ENCODE measurements around the gene KAT6B. TPM values are rescaled to one million over a fixed set of nuclear protein-coding genes. Genes with fewer than 3 reads are reported as not detected.

KAT6B gene
- total and polyA plus RNA-seq, 7 donors: 2.1 to 21.3 (median 16.9) TPM

DNA sequence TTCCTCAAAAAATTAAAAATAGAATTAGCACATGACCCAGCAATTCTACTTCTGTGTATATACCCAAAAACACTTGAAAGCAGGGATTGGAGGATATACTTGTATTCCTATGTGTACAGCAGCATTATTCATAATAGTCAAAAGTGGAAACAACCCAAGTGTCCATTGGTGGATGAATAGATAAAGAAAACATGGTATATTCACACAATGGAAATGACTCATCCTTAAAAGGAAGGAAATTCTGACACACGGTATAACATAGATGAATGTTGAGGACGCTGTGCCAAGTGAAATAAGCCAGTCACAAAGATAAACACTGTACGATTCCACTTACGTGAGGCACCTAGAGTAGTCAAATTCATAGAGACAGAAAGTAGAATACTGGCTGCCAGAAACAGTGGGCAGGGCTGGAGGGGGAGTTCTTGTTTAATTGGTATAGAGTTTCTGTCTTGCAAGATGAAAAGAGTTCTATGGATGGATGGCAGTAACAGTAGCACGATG is 26.6 kb upstream of the KAT6B start:
- Histone ChIP-seq H3K27me3 (ENCODE audit: insufficient read depth in 3 of 3, low read length in 2 of 3) (no peaks in the 10 kb centered on the region), H3K36me3 (ENCODE audit: insufficient read depth in 1 of 2, low read depth in 1 of 2) (no peaks in the 10 kb centered on the region), H3K4me1 (no peaks in the 10 kb centered on the region), H3K9me3 (no peaks in the 10 kb centered on the region), H3K27ac (no peak overlapping the region), H3K4me3 (no peak overlapping the region)
- ATAC-seq (no peak), DNase-seq (no peak)
- intact Hi-C loops (cut with DNase I): no loop called here
- TF ChIP-seq, protein P1, sequence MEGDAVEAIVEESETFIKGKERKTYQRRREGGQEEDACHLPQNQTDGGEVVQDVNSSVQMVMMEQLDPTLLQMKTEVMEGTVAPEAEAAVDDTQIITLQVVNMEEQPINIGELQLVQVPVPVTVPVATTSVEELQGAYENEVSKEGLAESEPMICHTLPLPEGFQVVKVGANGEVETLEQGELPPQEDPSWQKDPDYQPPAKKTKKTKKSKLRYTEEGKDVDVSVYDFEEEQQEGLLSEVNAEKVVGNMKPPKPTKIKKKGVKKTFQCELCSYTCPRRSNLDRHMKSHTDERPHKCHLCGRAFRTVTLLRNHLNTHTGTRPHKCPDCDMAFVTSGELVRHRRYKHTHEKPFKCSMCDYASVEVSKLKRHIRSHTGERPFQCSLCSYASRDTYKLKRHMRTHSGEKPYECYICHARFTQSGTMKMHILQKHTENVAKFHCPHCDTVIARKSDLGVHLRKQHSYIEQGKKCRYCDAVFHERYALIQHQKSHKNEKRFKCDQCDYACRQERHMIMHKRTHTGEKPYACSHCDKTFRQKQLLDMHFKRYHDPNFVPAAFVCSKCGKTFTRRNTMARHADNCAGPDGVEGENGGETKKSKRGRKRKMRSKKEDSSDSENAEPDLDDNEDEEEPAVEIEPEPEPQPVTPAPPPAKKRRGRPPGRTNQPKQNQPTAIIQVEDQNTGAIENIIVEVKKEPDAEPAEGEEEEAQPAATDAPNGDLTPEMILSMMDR (IDR thresholded peaks at IDR 0.05): no peak
- WGBS, 3 donors: 68 to 73% (median 69%) methylated on average over 5 of the region's 5 CpGs

DNA sequence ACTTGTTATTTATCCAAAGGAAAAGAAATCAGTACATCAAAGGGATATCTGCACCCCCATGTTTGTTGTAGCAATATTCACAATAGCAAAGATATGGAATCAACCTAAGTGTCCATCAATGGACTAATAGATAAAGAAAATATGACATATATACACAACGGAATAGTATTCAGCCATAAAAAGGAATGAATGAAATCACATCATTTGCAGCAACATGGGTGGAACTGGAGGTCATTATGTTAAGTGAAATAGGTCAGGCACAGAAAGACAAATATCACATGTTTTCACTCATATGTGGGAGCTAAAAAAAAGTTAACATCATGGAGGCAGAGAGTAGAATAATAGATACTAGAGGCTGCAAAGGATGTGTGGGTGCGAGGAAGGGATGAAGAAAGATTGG is 25.0 kb upstream of the KAT6B start:
- intact Hi-C loops (cut with DNase I): no loop called here
- H3K27ac ChIP-seq: no peak overlapping the region
- H3K36me3 ChIP-seq (ENCODE audit: insufficient read depth in 1 of 2, low read depth in 1 of 2): no peaks in the 10 kb centered on the region
- H3K4me1 ChIP-seq: no peaks in the 10 kb centered on the region
- no peaks in the 10 kb centered on the region for H3K9me3 ChIP-seq
- no peak overlapping the region for H3K4me3 ChIP-seq
- ATAC-seq (no peak), DNase-seq (no peak)
- TF ChIP-seq, protein P1 (IDR thresholded peaks at IDR 0.05): no peak
- 94 to 99% (median 95%) methylated on average over 2 of the region's 2 CpGs for WGBS, 3 donors
- H3K27me3 ChIP-seq (ENCODE audit: insufficient read depth in 3 of 3, low read length in 2 of 3): no peaks in the 10 kb centered on the region

DNA sequence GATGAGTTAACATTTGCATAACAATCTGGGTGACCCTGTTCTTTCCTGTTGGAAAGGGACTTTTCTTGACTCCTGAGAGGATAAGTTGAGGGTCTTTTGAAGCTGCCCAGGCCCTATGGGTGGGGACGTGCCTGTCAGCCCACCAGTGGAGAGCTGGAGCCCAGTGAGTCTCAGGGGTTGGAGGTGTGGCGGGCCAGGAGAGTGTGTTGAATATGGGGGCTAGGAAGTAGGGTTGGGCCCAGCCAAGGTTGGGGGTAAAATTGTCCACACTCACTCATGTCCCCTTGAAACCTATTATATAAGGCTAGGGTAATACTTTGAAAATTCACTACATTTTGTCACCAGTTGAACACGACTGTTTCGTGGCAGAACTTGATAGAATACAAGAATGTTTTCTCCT is 17.9 kb upstream of the KAT6B start:
- Histone ChIP-seq H3K4me1 (no peaks in the 10 kb centered on the region), H3K27ac (no peak overlapping the region), H3K9me3 (no peaks in the 10 kb centered on the region), H3K4me3 (no peak overlapping the region), H3K36me3 (ENCODE audit: insufficient read depth in 1 of 2, low read depth in 1 of 2) (no peaks in the 10 kb centered on the region), H3K27me3 (ENCODE audit: insufficient read depth in 3 of 3, low read length in 2 of 3) (peaks cover 0 to 3% (median 0%) of the 10 kb centered on the region in 3 donors)
- DNase-seq (no peak), ATAC-seq (no peak)
- intact Hi-C loops (cut with DNase I): no loop called here
- TF ChIP-seq, protein P1 (IDR thresholded peaks at IDR 0.05): no peak
- WGBS, 3 donors: 92 to 97% (median 94%) methylated on average over 4 of the region's 4 CpGs

DNA sequence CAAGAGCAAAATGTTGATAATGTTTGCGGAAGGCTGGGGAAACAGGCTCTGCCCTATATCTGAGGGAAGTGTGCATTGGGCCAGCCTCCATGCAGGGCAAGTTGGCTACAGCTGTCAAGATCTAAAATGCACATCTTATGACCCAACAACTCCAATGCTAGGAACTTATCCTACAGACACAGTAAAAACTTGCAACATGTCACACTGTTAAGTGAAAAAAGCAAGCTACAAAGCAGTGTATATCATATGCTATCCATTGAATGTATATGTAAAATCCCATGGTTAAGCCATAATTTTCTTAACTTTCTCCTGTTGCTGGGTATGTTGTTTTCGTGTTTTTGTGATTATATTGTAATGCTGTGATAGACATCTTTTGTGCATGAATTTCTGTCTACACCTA is 16.3 kb upstream of the KAT6B start:
- WGBS, 3 donors: 96 to 100% (median 97%) methylated on average over 2 of the region's 2 CpGs

More for the DNA sequence above, 16.3 kb upstream of the KAT6B start:
- intact Hi-C loops (cut with DNase I): no loop called here
- Histone ChIP-seq H3K4me3 (no peak overlapping the region), H3K4me1 (no peaks in the 10 kb centered on the region), H3K36me3 (ENCODE audit: insufficient read depth in 1 of 2, low read depth in 1 of 2) (no peaks in the 10 kb centered on the region), H3K27me3 (ENCODE audit: insufficient read depth in 3 of 3, low read length in 2 of 3) (peaks cover 0 to 3% (median 0%) of the 10 kb centered on the region in 3 donors), H3K27ac (no peak overlapping the region), H3K9me3 (no peaks in the 10 kb centered on the region)
- no peak for ATAC-seq
- DNase-seq: no peak
- TF ChIP-seq, protein P1 (IDR thresholded peaks at IDR 0.05): no peak
